SU-DHL-6 (cell line): Measurements from ENCODE around the gene IFNE.

Experiments
- CTCF ChIP-seq: fragments of 200-600 bp; sonication (generic); IDR thresholded peaks from one replicate; pipeline ENCODE4 v1.5.1; 2017; ENCODE audit warnings: antibody characterized with exemption, mild to moderate bottlenecking, low read length, moderate library complexity; ENCODE audit not compliant: insufficient read depth, poor library complexity, severe bottlenecking
- EZH2phosphoT487 ChIP-seq: fragments of 200-600 bp; sonication (generic), shearing (Covaris generic); conservative IDR thresholded peaks from 2 replicates; pipeline ENCODE4 v1.6.1; 2018; ENCODE audit warnings: mild to moderate bottlenecking, antibody characterized with exemption, low read length, moderate library complexity, mixed read lengths

GRCh38 chr9:21506626-21507482, 24.7 kb upstream of the IFNE start:
- no peak for TF ChIP-seq CTCF
- no peak for TF ChIP-seq EZH2phosphoT487
